Glomerular endothelial cell (primary cell): ENCODE results near the gene CCS. TPM values are rescaled to one million over a fixed set of nuclear protein-coding genes. Genes with fewer than 3 reads are reported as not detected.
"Not testable (repeated sequence)": the region's sequence is repeated elsewhere in the genome, so short reads cannot be mapped to it uniquely, and the experiment has no call there.

ENCODE experiments used
- DNase-seq: peaks from one replicate; pipeline ENCODE4 v3.0.0-alpha.2; 2011; ENCODE audit warnings: low read depth, low spot score; ENCODE audit errors: extremely low read depth
- total RNA-seq: library from RNA; depleted of rRNA; stranded (reverse); fragments of >200 nt; gene quantifications from 2 replicates; pipeline ENCODE4 v1.2.3, GENCODE V29; 2015

The CCS gene
- total RNA-seq, 1 donor from 2014 or later = 34.7 TPM

- no peak for DNase-seq
Observed at GRCh38 chr11:66624450-66624849, 31.5 kb downstream of the CCS start.

DNA sequence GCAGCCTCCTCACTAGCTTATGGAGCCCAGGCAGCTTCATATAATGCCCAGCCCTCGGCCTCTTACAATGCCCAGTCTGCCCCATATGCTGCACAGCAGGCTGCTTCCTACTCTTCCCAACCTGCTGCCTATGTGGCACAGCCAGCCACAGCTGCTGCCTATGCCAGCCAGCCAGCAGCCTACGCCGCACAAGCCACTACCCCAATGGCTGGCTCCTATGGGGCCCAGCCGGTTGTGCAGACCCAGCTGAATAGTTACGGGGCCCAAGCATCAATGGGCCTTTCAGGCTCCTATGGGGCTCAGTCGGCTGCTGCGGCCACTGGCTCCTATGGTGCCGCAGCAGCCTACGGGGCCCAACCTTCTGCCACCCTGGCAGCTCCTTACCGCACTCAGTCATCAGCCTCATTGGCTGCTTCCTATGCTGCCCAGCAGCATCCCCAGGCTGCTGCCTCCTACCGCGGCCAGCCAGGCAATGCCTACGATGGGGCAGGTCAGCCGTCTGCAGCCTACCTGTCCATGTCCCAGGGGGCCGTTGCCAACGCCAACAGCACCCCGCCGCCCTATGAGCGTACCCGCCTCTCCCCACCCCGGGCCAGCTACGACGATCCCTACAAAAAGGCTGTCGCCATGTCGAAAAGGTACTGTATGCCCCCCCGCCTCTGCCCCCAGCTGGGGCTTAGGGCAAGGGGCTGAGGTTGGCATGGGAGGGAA lies 32.2 kb downstream of the CCS start:
- no peak for DNase-seq

DNA sequence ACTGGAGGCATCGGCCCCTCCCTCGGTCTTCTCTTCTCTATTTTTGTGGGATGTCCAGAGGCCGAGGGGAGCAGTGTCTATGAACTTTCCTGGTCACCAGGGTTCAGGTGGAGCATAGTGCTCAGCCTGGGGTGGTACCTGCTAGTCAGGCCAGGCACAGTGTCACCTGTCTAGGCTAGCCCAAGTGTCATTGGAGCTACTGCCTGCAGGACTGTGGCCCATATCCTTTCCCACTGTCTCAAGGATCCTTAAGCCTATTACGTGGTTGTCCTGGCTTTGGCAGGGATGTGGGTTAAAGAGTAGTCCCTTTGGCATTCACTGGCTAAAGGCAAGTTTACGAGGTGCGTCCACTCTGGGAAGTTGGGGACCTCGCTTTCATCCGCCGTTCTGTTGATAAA lies 32.8 kb downstream of the CCS start:
- no peak for DNase-seq

GRCh38 chr11:66626382-66626781 lies 33.4 kb downstream of the CCS start:
- no peak for DNase-seq

DNA sequence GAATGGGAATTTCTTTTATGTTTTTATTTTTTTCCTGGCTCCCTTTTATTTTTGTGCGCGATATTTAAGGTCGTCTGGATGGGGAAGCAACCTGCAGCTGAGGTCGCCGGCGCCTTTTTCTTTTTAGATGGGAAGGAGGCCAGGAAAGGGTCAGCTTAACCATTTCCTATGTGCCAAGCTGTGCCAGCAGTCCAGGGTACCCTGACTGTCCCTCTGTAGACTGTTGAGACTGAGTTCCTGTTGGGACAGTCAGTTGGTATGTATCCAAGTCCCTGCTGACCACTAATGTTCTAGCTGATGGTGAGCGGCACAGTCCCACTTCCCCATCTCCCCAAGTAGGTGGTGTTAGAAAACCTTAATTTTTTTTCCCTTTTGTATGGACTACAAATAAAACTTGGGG lies 33.9 kb downstream of the CCS start:
- no peak for DNase-seq

DNA sequence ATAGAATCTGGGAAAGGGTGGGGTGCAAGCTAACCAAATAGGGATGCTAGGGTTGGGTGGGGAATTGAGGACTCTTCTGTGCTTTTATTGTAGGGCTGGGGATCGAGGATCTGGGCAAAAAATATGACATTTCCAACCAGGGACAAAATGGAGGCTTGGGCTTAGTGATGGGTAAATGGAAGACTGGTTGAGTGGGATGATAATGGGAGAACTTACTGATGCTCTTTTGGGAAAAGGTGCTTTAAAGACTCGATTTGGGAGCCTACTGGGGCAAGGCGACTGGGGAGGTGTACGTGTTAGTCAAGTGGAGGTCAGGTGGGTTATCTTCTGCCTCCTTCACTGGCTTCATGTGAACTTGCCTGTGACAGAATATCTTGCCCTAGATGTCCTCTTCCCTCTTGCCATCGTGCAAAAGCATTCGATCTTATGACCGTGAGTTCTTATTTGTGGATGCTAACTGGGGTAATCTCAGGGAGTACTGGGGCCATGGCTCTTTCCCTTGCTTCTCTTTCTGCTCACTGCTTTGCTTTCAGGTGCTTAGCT lies 35.1 kb downstream of the CCS start:
- DNase-seq = no peak

GRCh38 chr11:66629356-66629755 lies 36.4 kb downstream of the CCS start:
- DNase-seq = no peak

DNA sequence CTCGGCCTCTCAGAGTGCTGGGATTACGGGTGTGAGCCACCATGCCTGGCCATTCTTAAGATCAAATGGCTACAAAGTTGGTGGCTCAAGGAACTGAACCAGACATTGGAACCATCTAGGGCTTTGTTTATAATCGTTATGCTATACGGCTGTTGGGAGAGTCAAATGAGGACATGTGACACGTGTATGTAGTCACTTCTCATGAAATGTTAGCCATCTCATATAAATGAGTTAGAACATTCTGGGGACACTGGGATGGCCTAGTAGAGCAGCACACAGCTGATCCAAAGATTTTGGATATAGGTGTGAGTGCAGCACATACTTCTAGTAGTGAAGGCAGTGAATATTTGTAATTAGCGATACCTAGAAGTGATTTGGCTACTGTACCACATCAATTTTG lies 38.9 kb downstream of the CCS start:
- DNase-seq = no peak

DNA sequence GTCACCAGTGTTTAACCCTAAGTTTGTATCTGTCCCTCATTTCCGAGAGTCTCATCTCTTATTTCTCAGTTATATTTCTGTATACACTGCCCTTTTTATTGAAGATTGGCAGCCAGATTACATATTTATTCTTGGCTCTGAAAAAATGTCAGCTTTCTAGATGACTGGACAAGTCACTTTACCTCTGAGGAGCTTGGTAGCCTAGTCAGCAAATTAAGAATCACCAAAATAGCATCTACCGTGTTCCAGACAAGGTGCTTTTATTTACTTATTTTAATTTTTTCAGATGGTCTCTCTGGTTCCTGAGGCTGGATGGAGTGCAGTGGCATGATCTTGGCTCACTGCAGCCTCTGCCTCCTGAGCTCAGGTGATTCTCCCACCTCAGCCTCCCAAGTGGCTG lies 40.0 kb downstream of the CCS start:
- DNase-seq = no peak

DNA sequence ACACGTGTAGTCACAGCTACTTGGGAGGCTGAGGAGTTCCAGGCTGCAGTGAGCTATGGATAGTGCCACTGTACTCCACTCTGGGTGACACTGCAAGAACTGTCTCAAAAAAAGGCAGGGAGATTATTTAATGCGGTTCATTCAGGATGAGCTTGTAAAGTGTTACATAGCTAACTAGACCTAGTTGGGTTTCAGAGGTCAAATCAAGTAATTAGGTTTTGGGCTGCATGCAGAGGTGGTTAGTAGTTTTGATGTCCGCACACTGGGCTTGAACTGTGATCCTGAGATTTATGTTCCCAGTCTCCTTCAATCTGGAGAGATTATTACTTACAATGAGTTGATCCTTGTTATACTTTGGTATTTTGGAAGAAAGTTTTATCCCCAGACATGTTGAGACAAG lies 43.4 kb downstream of the CCS start:
- DNase-seq = no peak

GRCh38 chr11:66637557-66638176 lies 44.7 kb downstream of the CCS start:
- DNase-seq = no peak

GRCh38 chr11:66638177-66639065 lies 45.4 kb downstream of the CCS start, which contains the start of gene RBM4:
TSS of gene RBM4 (plus strand) at chr11:66638703. CDS start at chr11:66639712, 1,009 bp downstream.
- DNase-seq = peak; percentile 99

DNA sequence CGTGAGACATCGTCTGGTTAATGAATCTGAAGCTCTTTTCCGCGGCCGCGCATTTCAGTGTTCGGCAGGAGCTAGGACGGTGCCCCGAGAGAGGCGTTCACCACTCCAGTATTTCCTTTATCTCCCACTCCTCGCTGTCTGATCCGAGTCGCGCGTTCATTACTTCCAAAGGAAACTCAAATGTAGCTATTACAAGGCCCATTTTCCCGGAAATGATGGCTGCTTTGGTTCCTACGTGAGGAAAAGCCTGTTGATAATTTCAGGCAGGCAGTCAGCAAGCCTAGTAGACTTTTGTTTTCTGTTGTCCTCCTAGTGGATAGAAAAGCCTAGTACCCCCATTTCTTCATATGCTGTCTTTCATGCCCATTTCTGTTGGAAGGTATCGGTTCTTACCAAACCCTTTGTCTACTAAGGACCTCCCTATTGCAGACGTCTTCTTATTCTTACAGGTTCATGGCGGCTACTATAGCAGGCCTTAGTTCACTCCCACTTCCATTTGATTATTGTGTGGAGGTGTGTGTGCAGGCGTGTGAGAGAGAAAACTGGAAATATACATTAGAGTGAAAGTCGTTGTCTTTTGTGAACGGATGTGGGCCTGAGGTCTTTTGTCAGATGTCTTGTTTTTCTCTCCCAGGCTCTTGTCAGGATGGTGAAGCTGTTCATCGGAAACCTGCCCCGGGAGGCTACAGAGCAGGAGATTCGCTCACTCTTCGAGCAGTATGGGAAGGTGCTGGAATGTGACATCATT lies 46.3 kb downstream of the CCS start:
- DNase-seq = no peak

DNA sequence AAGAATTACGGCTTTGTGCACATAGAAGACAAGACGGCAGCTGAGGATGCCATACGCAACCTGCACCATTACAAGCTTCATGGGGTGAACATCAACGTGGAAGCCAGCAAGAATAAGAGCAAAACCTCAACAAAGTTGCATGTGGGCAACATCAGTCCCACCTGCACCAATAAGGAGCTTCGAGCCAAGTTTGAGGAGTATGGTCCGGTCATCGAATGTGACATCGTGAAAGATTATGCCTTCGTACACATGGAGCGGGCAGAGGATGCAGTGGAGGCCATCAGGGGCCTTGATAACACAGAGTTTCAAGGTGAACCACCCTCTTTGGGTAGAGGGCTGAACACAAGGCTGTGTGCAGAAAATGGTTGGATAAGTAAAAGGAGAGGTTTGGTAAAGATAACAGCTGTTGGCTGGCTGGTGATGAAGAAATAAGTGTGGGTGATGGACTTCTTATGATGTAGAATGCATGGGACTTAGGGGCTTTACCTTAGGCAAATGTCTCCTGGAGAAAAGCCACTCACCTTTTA lies 46.9 kb downstream of the CCS start:
- not testable (repeated sequence) for DNase-seq

- no peak for DNase-seq
Observed at GRCh38 chr11:66641834-66642233, 48.8 kb downstream of the CCS start.

- DNase-seq = no peak
Observed at GRCh38 chr11:66643745-66644437, 50.9 kb downstream of the CCS start.

DNA sequence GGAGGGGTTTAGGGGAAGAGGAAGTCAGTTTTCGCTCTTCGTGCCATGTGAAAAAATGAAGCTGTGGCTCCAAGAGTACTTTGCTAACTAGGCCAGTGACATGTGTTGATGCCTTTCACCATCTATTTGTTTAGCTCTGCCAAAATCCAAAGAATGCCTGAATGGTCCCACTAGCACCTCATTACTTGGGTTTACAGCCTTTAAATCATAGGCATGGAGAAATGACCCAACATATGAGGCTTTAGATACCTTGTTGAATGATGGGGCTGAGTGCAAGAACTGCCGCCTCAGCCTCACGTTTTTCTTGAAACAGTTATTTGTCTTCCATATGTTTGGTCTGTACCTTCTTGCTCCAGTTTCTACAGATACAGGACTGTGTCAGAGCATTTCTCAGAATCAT lies 53.8 kb downstream of the CCS start:
- DNase-seq = no peak

- DNase-seq = no peak
Observed at GRCh38 chr11:66649903-66650302, 56.9 kb downstream of the CCS start.

- DNase-seq = no peak
Observed at GRCh38 chr11:66651016-66651415, 58.0 kb downstream of the CCS start.

DNA sequence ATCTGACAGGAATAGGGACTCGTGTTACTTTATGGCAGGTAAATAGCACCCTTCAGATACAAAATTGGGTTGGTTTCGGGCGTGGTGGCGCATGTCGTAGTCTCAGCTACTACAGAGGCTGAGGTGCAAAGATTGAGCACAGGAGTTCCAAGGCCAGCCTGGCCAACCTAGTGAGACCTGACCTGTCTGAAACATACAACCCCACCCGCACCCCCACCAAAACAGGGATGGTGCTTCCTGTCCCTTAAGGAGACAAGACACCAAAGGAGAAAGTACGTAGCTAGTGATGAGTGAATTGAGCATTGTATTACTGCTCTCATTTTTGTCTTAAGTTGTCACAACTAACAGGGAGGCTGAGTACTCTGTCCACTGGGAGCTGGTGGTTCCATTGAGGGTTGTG lies 59.7 kb downstream of the CCS start:
- DNase-seq = no peak
